GM21381 (cell line): ENCODE measurements around the gene FIBCD1.

Source experiments
- ATAC-seq: cut with Tn5 transposase; IDR thresholded peaks from one replicate; pipeline ENCODE4 v1.9.1; 2021; ENCODE audit warnings: mild to moderate bottlenecking, moderate library complexity; ENCODE audit not compliant: unreplicated experiment

The FIBCD1 gene

GRCh38 chr9:130897105-130897751 is 41.8 kb downstream of the FIBCD1 start:
- no peak for ATAC-seq

- no peak for ATAC-seq
Observed at GRCh38 chr9:130896233-130897014, 42.6 kb downstream of the FIBCD1 start, which contains the start of gene QRFP. QRFP (minus strand) TSS chr9:130896812; CDS start chr9:130893838, 2,974 bp downstream.

GRCh38 chr9:130895481-130896232 is 43.4 kb downstream of the FIBCD1 start:
- ATAC-seq, result no peak

- no peak for ATAC-seq
Observed at GRCh38 chr9:130895038-130895437, 44.0 kb downstream of the FIBCD1 start.

GRCh38 chr9:130894546-130894945 is 44.5 kb downstream of the FIBCD1 start:
- ATAC-seq, result no peak

- ATAC-seq, result no peak
Observed at GRCh38 chr9:130893341-130894101, 45.5 kb downstream of the FIBCD1 start.

- no peak for ATAC-seq
Observed at GRCh38 chr9:130892477-130893304, 46.4 kb downstream of the FIBCD1 start.

- ATAC-seq, result no peak
Observed at GRCh38 chr9:130891688-130892476, 47.2 kb downstream of the FIBCD1 start.

GRCh38 chr9:130890870-130891687 is 48.0 kb downstream of the FIBCD1 start:
- ATAC-seq, result no peak

- no peak for ATAC-seq
Observed at GRCh38 chr9:130890124-130890523, 48.9 kb downstream of the FIBCD1 start.

GRCh38 chr9:130888146-130888885 is 50.7 kb downstream of the FIBCD1 start:
- no peak for ATAC-seq

GRCh38 chr9:130887494-130888144 is 51.4 kb downstream of the FIBCD1 start:
- ATAC-seq, result no peak

GRCh38 chr9:130886981-130887380 is 52.1 kb downstream of the FIBCD1 start:
- ATAC-seq, result no peak

- ATAC-seq, result no peak
Observed at GRCh38 chr9:130885484-130886375, 53.3 kb downstream of the FIBCD1 start.

- ATAC-seq, result no peak
Observed at GRCh38 chr9:130884542-130885483, 54.2 kb downstream of the FIBCD1 start.
